ENCODE measurements around the gene TMOD1. TPM values are rescaled to one million over a fixed set of nuclear protein-coding genes. Genes with fewer than 3 reads are reported as not detected.
A peak's percentile ranks its signal among the peaks of the same experiment; 100 is the strongest.

Gene TMOD1
- total RNA-seq, 2 donors from 2014 or later, result 2.0 to 2.5 TPM

GRCh38 chr9:97534961-97535594 is 33.6 kb downstream of the TMOD1 start:
- Mint-ChIP-seq H3K4me1 (no peaks in the 10 kb centered on the region), H3K4me3 (no peak overlapping the region), H3K36me3 (ENCODE audit: low read depth) (no peaks in the 10 kb centered on the region), H3K27ac (no peak overlapping the region), H3K27me3 (peaks cover 15% of the 10 kb centered on the region), H3K9me3 (peaks cover 4% of the 10 kb centered on the region)
- ATAC-seq (replicated peaks), result no peak

- Mint-ChIP-seq H3K4me1 (no peaks in the 10 kb centered on the region), H3K27ac (no peak overlapping the region), H3K9me3 (peaks cover 4% of the 10 kb centered on the region), H3K27me3 (peaks cover 20% of the 10 kb centered on the region), H3K4me3 (no peak overlapping the region), H3K36me3 (ENCODE audit: low read depth) (no peaks in the 10 kb centered on the region)
- ATAC-seq (replicated peaks), result no peak
These were observed 34.3 kb downstream of the TMOD1 start for GRCh38 chr9:97535771-97536170.

DNA sequence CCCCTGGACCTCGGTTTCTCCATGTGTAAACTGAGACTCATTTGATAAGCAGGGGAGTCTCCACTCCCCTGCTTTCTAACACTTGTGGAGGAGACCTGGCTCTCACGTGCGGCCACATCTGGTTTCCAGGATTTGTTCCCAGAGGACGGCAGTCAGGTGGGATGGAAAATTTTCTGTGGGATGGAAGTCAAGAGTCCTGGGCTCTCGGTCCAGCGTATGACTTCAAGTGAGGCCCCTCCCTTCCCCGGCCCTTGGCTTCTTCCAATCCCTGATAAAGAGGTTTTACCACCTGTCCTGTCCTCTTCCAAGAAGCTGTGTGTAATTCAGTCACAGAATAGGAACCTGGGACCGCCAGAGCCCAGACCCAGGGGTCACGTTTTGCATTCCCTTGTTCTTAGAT is 35.0 kb downstream of the TMOD1 start:
- H3K4me3 Mint-ChIP-seq, result no peak overlapping the region

DNA sequence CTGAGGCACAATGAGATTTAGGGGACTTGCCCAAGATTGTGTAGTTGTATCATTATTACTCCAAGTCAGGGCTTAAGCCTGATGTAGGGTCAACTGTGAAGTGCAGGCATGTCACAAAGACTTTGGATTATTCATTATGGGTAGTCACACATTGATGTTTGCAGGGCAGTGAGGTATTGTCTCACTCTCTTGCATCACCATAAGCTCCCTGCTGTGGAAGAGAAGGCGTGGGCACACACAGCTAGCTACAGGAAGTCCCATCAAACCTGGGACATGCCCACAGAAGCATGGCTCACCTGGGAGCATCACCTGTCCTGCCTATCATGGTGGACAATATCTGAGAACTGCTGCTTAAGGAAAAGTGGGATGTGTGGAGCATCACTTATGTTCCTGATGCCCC is 42.1 kb downstream of the TMOD1 start:
- no peak overlapping the region for H3K4me3 Mint-ChIP-seq
- H3K36me3 Mint-ChIP-seq (ENCODE audit: low read depth), result no peaks in the 10 kb centered on the region
- no peak overlapping the region for H3K27ac Mint-ChIP-seq
- no peaks in the 10 kb centered on the region for H3K9me3 Mint-ChIP-seq
- peaks cover 6% of the 10 kb centered on the region for H3K27me3 Mint-ChIP-seq
- no peaks in the 10 kb centered on the region for H3K4me1 Mint-ChIP-seq
- ATAC-seq (replicated peaks), result peak; percentile 55

More for the DNA sequence above, 35.0 kb downstream of the TMOD1 start:
- H3K9me3 Mint-ChIP-seq, result peaks cover 4% of the 10 kb centered on the region
- ATAC-seq (replicated peaks), result no peak
- no peaks in the 10 kb centered on the region for H3K4me1 Mint-ChIP-seq
- H3K27ac Mint-ChIP-seq, result no peak overlapping the region
- peaks cover 20% of the 10 kb centered on the region for H3K27me3 Mint-ChIP-seq
- H3K36me3 Mint-ChIP-seq (ENCODE audit: low read depth), result no peaks in the 10 kb centered on the region

DNA sequence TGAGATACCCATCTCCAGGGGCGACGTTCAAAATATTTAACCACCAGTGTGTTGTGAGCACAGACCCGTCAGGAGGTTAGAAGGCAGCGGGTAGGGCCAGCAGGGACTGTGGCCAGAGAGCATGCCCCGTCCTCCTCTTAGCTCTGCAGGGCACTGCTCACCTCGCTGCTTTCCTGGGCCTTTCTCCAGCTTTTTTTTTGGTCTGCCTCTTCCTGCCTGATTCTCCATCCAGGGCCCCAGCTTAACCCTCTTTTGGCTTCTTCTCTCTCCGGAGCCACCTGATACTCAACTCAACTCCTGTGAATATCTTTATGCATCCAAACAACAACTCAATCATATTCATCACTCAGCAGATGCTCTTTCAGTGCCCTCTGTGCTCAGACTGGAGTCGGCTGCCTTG is 44.0 kb downstream of the TMOD1 start:
- Mint-ChIP-seq H3K36me3 (ENCODE audit: low read depth) (no peaks in the 10 kb centered on the region), H3K9me3 (no peaks in the 10 kb centered on the region), H3K4me3 (no peak overlapping the region), H3K27ac (no peak overlapping the region), H3K27me3 (peaks cover under 1% of the 10 kb centered on the region), H3K4me1 (no peaks in the 10 kb centered on the region)
- no peak for ATAC-seq (replicated peaks)

DNA sequence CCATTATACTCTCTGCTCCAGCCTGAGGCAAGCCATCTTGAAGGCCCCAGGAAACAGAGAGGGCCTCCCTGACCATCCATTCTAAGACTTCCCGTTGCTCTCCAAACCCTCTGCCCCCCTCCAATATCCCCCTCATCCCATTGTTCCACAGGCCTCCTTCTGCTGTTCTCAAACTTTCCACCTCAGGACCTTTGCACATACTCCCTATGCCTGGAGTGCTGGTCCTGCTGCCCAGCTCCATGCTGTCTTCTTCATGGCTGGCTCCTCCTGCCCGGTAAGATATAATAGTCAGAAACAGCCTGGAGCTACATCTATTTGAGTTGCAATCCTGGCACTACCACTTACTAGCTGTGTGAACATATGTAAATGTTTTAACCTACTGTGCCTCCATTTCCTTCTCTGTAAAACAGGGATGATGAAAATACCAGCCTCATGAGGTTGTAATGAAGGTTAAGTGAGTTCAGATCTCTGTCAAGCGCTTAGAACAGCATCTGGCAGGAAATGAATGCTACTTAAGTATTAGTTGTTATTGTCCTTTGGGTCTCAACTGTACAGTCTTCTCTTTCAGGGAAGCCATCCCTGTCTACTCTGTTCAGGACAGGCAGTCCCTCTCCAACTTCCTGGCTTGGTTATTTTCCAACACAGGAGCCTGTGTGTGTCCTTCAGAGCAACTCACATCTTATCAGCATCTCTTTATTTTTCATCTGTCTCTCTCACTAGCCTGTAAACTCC is 45.8 kb downstream of the TMOD1 start:
- no peaks in the 10 kb centered on the region for H3K36me3 Mint-ChIP-seq (ENCODE audit: low read depth)
- ATAC-seq (replicated peaks), result no peak
- no peak overlapping the region for H3K4me3 Mint-ChIP-seq
- H3K4me1 Mint-ChIP-seq, result no peaks in the 10 kb centered on the region
- no peaks in the 10 kb centered on the region for H3K9me3 Mint-ChIP-seq
- peaks cover under 1% of the 10 kb centered on the region for H3K27me3 Mint-ChIP-seq
- peak overlapping the region; percentile 7 for H3K27ac Mint-ChIP-seq

- no peak overlapping the region for H3K4me3 Mint-ChIP-seq
- no peaks in the 10 kb centered on the region for H3K4me1 Mint-ChIP-seq
- no peak overlapping the region for H3K27ac Mint-ChIP-seq
- H3K36me3 Mint-ChIP-seq (ENCODE audit: low read depth), result no peaks in the 10 kb centered on the region
- no peaks in the 10 kb centered on the region for H3K9me3 Mint-ChIP-seq
- peaks cover 2% of the 10 kb centered on the region for H3K27me3 Mint-ChIP-seq
- no peak for ATAC-seq (replicated peaks)
These were observed 46.9 kb downstream of the TMOD1 start for GRCh38 chr9:97548379-97548778.

DNA sequence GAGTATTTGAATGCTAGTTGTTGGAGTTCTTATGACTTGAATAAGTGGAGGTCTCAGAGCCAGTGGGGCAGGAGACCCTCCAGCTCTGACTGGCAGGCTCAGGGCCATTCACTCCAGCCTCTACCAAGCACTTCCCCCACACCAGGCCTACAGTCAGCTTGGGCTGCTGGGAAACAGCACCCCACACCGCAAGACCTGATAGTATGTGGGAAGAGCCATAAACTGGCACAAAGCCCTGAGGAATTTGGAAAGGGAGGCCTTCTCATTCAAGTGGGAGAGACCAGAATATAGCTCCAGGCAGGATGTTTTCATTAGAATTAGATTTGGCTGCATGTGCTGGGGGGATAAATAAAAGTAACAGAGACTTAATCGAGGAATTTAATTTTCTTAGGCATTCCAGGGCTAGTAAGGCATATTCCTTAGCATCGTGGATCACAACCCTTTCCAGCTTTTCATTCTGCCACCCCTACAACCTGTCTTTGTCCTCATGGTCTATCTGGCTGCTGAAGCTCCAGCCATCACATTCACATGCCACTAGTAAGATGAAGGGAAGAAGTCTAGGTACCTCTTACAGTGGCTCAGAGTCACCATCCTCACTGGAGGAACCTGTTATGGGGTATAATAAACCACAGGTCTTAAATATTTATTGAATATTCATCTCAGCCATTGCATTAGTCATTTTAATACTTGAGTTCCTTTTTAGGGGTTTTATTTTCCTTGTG is 47.5 kb downstream of the TMOD1 start:
- Mint-ChIP-seq H3K27me3 (peaks cover 7% of the 10 kb centered on the region), H3K4me3 (no peak overlapping the region), H3K9me3 (no peaks in the 10 kb centered on the region), H3K27ac (no peak overlapping the region), H3K36me3 (ENCODE audit: low read depth) (no peaks in the 10 kb centered on the region), H3K4me1 (no peaks in the 10 kb centered on the region)
- no peak for ATAC-seq (replicated peaks)

DNA sequence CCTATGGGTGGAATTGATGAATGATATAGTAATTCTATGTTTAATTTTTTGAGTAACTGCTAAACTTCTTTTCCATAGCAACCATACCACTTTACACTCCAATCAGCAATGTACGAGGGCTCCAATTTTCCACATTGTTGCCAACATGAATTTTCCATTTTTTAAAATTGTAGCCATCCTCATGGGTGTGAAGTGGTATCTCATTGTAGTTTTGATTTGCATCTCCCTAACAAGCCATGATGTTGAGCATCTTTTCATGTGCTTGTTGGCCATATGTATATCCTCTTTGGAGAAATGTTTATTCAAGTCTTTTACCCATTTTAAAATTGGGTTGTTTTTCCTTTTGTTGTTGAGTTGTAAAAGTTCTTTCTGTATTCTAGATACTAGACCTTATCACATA is 48.9 kb downstream of the TMOD1 start:
- Mint-ChIP-seq H3K27me3 (peaks cover 14% of the 10 kb centered on the region), H3K9me3 (no peaks in the 10 kb centered on the region), H3K4me1 (no peaks in the 10 kb centered on the region), H3K4me3 (no peak overlapping the region), H3K36me3 (ENCODE audit: low read depth) (no peaks in the 10 kb centered on the region), H3K27ac (no peak overlapping the region)
- ATAC-seq (replicated peaks), result no peak

DNA sequence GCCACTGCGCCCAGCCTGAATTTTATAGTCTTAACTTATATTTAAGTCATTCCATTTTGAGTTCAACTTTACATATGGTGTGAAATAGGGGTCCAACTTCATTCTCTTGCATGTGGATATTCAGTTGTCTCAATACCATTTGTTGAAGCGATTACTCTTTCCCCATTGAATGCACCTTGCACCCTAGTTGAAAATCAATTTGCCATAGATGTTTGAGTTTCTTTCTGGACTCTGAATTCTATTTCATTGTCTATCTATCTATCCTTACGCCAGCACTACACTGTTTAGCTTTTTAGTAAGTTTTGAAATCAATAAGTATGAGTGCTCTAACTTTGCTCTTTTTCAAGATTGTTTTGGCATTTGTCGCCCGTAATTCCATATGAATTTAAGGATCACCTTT is 49.8 kb downstream of the TMOD1 start:
- ATAC-seq (replicated peaks), result no peak
- H3K27me3 Mint-ChIP-seq, result peaks cover 15% of the 10 kb centered on the region
- H3K27ac Mint-ChIP-seq, result no peak overlapping the region
- no peaks in the 10 kb centered on the region for H3K4me1 Mint-ChIP-seq
- H3K36me3 Mint-ChIP-seq (ENCODE audit: low read depth), result no peaks in the 10 kb centered on the region
- no peaks in the 10 kb centered on the region for H3K9me3 Mint-ChIP-seq
- no peak overlapping the region for H3K4me3 Mint-ChIP-seq

DNA sequence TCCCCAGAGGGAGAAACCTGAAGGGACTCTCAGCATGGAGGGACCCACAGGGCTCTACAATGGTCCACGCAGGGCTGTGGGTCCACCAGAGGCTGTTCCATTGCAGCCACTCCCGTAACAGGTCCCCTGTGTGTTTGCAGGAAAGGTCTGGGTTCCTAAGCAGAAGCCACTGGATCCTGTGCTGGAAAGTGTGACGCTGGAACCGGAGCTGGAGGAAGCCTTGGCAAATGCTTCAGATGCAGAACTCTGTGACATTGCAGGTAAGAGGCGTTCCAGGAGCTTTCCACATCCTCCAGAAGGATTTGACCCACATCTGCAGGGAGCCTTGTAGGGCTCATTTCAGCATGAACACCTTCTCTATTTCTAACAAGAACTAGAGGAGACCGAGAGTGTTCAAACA is 51.7 kb downstream of the TMOD1 start:
- Mint-ChIP-seq H3K27me3 (peaks cover 21% of the 10 kb centered on the region), H3K9me3 (no peaks in the 10 kb centered on the region), H3K36me3 (ENCODE audit: low read depth) (no peaks in the 10 kb centered on the region), H3K4me3 (no peak overlapping the region), H3K27ac (no peak overlapping the region), H3K4me1 (no peaks in the 10 kb centered on the region)
- ATAC-seq (replicated peaks), result no peak

GRCh38 chr9:97553841-97554240 is 52.4 kb downstream of the TMOD1 start:
- no peak for ATAC-seq (replicated peaks)
- no peak overlapping the region for H3K27ac Mint-ChIP-seq
- H3K27me3 Mint-ChIP-seq, result peaks cover 22% of the 10 kb centered on the region
- H3K4me1 Mint-ChIP-seq, result peaks cover 2% of the 10 kb centered on the region
- no peaks in the 10 kb centered on the region for H3K9me3 Mint-ChIP-seq
- H3K4me3 Mint-ChIP-seq, result no peak overlapping the region
- no peaks in the 10 kb centered on the region for H3K36me3 Mint-ChIP-seq (ENCODE audit: low read depth)

GRCh38 chr9:97554566-97555075 is 53.2 kb downstream of the TMOD1 start:
- H3K27ac Mint-ChIP-seq, result no peak overlapping the region
- peaks cover 7% of the 10 kb centered on the region for H3K4me1 Mint-ChIP-seq
- H3K27me3 Mint-ChIP-seq, result peaks cover 25% of the 10 kb centered on the region
- no peaks in the 10 kb centered on the region for H3K9me3 Mint-ChIP-seq
- ATAC-seq (replicated peaks), result no peak
- H3K36me3 Mint-ChIP-seq (ENCODE audit: low read depth), result no peaks in the 10 kb centered on the region
- no peak overlapping the region for H3K4me3 Mint-ChIP-seq

- Mint-ChIP-seq H3K4me3 (no peak overlapping the region), H3K9me3 (no peaks in the 10 kb centered on the region), H3K27ac (no peak overlapping the region), H3K4me1 (peaks cover 7% of the 10 kb centered on the region), H3K36me3 (ENCODE audit: low read depth) (no peaks in the 10 kb centered on the region), H3K27me3 (peaks cover 25% of the 10 kb centered on the region)
- ATAC-seq (replicated peaks), result no peak
These were observed 53.7 kb downstream of the TMOD1 start for GRCh38 chr9:97555164-97555563.
